GM18951 (cell line): ENCODE results near the gene TPST2.
"Not testable (repeated sequence)": the region's sequence is repeated elsewhere in the genome, so short reads cannot be mapped to it uniquely, and the experiment has no call there.

Experiments used
- POLR2A ChIP-seq: IDR thresholded peaks from 4 replicates; pipeline ENCODE4 v1.6.1; 2011; ENCODE audit warnings: mild to moderate bottlenecking; ENCODE audit not compliant: insufficient read length, insufficient read depth; ENCODE audit errors: extremely low read depth
- in situ Hi-C: fragments of 300-500 bp; cut with MboI; formaldehyde crosslinking; loops from one replicate; pipeline ENCODE4 v1.12.0; 2022; ENCODE audit warnings: low sequenced_read_pairs, mixed read lengths, inconsistent platforms; ENCODE audit not compliant: unreplicated experiment

TPST2 gene

GRCh38 chr22:26617271-26618199, 27.6 kb upstream of the TPST2 start, which contains the start of gene CRYBB1:
Gene CRYBB1 (minus strand): TSS chr22:26618027. CDS start chr22:26616319, 1,708 bp downstream.
- in situ Hi-C loops: no loop called here

GRCh38 chr22:26616650-26617049, 26.7 kb upstream of the TPST2 start:
- TF ChIP-seq POLR2A: no peak
- in situ Hi-C loops: no loop called here

More at GRCh38 chr22:26617271-26618199, 27.6 kb upstream of the TPST2 start, which contains the start of gene CRYBB1:
- TF ChIP-seq POLR2A: no peak

- no peak for TF ChIP-seq POLR2A
- in situ Hi-C loops: no loop called here
These were observed 26.0 kb upstream of the TPST2 start for GRCh38 chr22:26615830-26616435.

GRCh38 chr22:26615149-26615548, 25.2 kb upstream of the TPST2 start:
- TF ChIP-seq POLR2A: no peak
- in situ Hi-C loops: no loop called here

GRCh38 chr22:26614322-26614721, 24.4 kb upstream of the TPST2 start:
- in situ Hi-C loops: no loop called here
- no peak for TF ChIP-seq POLR2A

GRCh38 chr22:26613753-26614152, 23.8 kb upstream of the TPST2 start:
- in situ Hi-C loops: not testable (repeated sequence)

- TF ChIP-seq POLR2A: no peak
- in situ Hi-C loops: no loop called here
These were observed 22.7 kb upstream of the TPST2 start for GRCh38 chr22:26612652-26613051.

- in situ Hi-C loops: no loop called here
- no peak for TF ChIP-seq POLR2A
These were observed 21.1 kb upstream of the TPST2 start for GRCh38 chr22:26610996-26611395.

GRCh38 chr22:26610072-26610958, 20.4 kb upstream of the TPST2 start:
- in situ Hi-C loops: no loop called here
- no peak for TF ChIP-seq POLR2A

GRCh38 chr22:26609287-26609686, 19.4 kb upstream of the TPST2 start:
- TF ChIP-seq POLR2A: no peak
- in situ Hi-C loops: no loop called here

GRCh38 chr22:26608129-26608528, 18.2 kb upstream of the TPST2 start:
- in situ Hi-C loops: no loop called here
- no peak for TF ChIP-seq POLR2A

- TF ChIP-seq POLR2A: no peak
- in situ Hi-C loops: no loop called here
These were observed 16.7 kb upstream of the TPST2 start for GRCh38 chr22:26606611-26607010.

- in situ Hi-C loops: no loop called here
- TF ChIP-seq POLR2A: no peak
These were observed 14.4 kb upstream of the TPST2 start for GRCh38 chr22:26604368-26604767.
